WTC11 (cell line): Measurements from ENCODE around the gene TBC1D19. TPM values are rescaled to one million over a fixed set of nuclear protein-coding genes. Genes with fewer than 3 reads are reported as not detected.

ENCODE experiments used
- ATAC-seq: fragments of 200-7000 bp; cut with Tn5 transposase; 2 replicates; pipeline ENCODE4 v1.10.0; 2021; ENCODE audit warnings: mild to moderate bottlenecking, moderate library complexity
- CTCF ChIA-PET: fragments of 300-600 bp; sonication (Branson Sonifier 250); formaldehyde crosslinking; loops from one replicate; lab custom pipeline; 2021; ENCODE audit warnings: antibody characterized with exemption; lab: Charles Lee
- POLR2A ChIA-PET: fragments of 350-600 bp; sonication (Branson Sonifier 250); formaldehyde crosslinking; loops from one replicate; lab custom pipeline; 2021; ENCODE audit warnings: antibody characterized with exemption; lab: Charles Lee
- DNase-seq: peaks from one replicate; pipeline ENCODE4 v3.0.0; 2021; ENCODE audit warnings: low spot score
- H3K27ac Mint-ChIP-seq: 2 replicates; pipeline ENCODE4 v1.8.0; 2021; ENCODE audit warnings: mixed read lengths
- H3K27me3 Mint-ChIP-seq: 2 replicates; pipeline ENCODE4 v1.8.0; 2021; ENCODE audit warnings: low read depth, mild to moderate bottlenecking, moderate library complexity, mixed read lengths
- H3K36me3 Mint-ChIP-seq: 2 replicates; pipeline ENCODE4 v1.8.0; 2021; ENCODE audit warnings: mixed read lengths
- H3K4me1 Mint-ChIP-seq: 2 replicates; pipeline ENCODE4 v1.8.0; 2022; ENCODE audit warnings: mixed read lengths
- H3K4me3 Mint-ChIP-seq: 2 replicates; pipeline ENCODE4 v1.8.0; 2021; ENCODE audit warnings: mild to moderate bottlenecking, moderate library complexity, mixed read lengths
- H3K9me3 Mint-ChIP-seq: 2 replicates; pipeline ENCODE4 v1.8.0; 2021; ENCODE audit warnings: mixed read lengths
- EMX1 ChIP-seq: fragments of 250-450 bp; sonication (Bioruptor Pico); IDR thresholded peaks from 2 replicates; pipeline ENCODE4 v1.8.0; 2021; ENCODE audit warnings: mild to moderate bottlenecking
- FOXJ3 ChIP-seq: sonication (generic); formaldehyde crosslinking; IDR thresholded peaks from 2 replicates; pipeline ENCODE4 v1.9.0; 2021; ENCODE audit warnings: missing genetic modification reagents, mild to moderate bottlenecking, borderline replicate concordance
- GRHL2 ChIP-seq: fragments of 250-450 bp; sonication (Bioruptor Pico); IDR thresholded peaks from 2 replicates; pipeline ENCODE4 v1.8.0; 2022; ENCODE audit warnings: mild to moderate bottlenecking, moderate library complexity; ENCODE audit not compliant: insufficient replicate concordance, severe bottlenecking
- HMGA2 ChIP-seq: fragments of 250-450 bp; sonication (Bioruptor Pico); IDR thresholded peaks from 2 replicates; pipeline ENCODE4 v1.4.0; 2021; ENCODE audit warnings: mild to moderate bottlenecking, moderate library complexity
- KAT7 ChIP-seq: sonication (generic); formaldehyde crosslinking; IDR thresholded peaks from 2 replicates; pipeline ENCODE4 v1.8.1; 2023; ENCODE audit warnings: missing genetic modification reagents, mild to moderate bottlenecking, borderline replicate concordance
- MYBL2 ChIP-seq: sonication (generic); formaldehyde crosslinking; IDR thresholded peaks from 2 replicates; pipeline ENCODE4 v1.8.1; 2023; ENCODE audit warnings: mild to moderate bottlenecking, moderate library complexity, missing genetic modification reagents
- NFE2L1 ChIP-seq: sonication (generic); formaldehyde crosslinking; IDR thresholded peaks from 2 replicates; pipeline ENCODE4 v1.8.1; 2023; ENCODE audit warnings: missing genetic modification reagents
- PRRX2 ChIP-seq: fragments of 250-450 bp; sonication (Bioruptor Pico); IDR thresholded peaks from 2 replicates; pipeline ENCODE4 v1.8.0; 2021; ENCODE audit warnings: mild to moderate bottlenecking
- RELA ChIP-seq: sonication (generic); formaldehyde crosslinking; IDR thresholded peaks from 2 replicates; pipeline ENCODE4 v1.8.1; 2022; ENCODE audit warnings: missing genetic modification reagents, mild to moderate bottlenecking, borderline replicate concordance
- SMAD3 ChIP-seq: sonication (generic); formaldehyde crosslinking; IDR thresholded peaks from 2 replicates; pipeline ENCODE4 v1.8.0; 2022; ENCODE audit warnings: missing genetic modification reagents, mild to moderate bottlenecking, borderline replicate concordance
- TEAD4 ChIP-seq: sonication (generic); formaldehyde crosslinking; IDR thresholded peaks from 2 replicates; pipeline ENCODE4 v1.8.0; 2022; ENCODE audit warnings: mild to moderate bottlenecking, missing genetic modification reagents
- ZNF232 ChIP-seq: sonication (generic); formaldehyde crosslinking; IDR thresholded peaks from 2 replicates; pipeline ENCODE4 v1.8.0; 2022; ENCODE audit warnings: mild to moderate bottlenecking, missing genetic modification reagents
- ZNF263 ChIP-seq: sonication (generic); formaldehyde crosslinking; IDR thresholded peaks from 2 replicates; pipeline ENCODE4 v1.8.1; 2022; ENCODE audit warnings: low read depth, mild to moderate bottlenecking, moderate library complexity, missing genetic modification reagents
- ZNF416 ChIP-seq: fragments of 250-450 bp; sonication (Bioruptor Pico); IDR thresholded peaks from 2 replicates; pipeline ENCODE4 v1.9.0; 2021; ENCODE audit warnings: mild to moderate bottlenecking, inconsistent platforms
- ZNF423 ChIP-seq: fragments of 250-450 bp; sonication (Bioruptor Pico); IDR thresholded peaks from 2 replicates; pipeline ENCODE4 v2.1.2; 2022; ENCODE audit warnings: mild to moderate bottlenecking, moderate library complexity
- ZNF671 ChIP-seq: fragments of 250-450 bp; sonication (Bioruptor Pico); IDR thresholded peaks from 2 replicates; pipeline ENCODE4 v1.8.0; 2021; ENCODE audit warnings: mild to moderate bottlenecking
- total RNA-seq: library from RNA; stranded (reverse); gene quantifications from 3 replicates; pipeline ENCODE4 v1.2.3, GENCODE V29; 2021
- TF ChIP-seq, protein P1 (sequence below): sonication (generic); formaldehyde crosslinking; IDR thresholded peaks from 2 replicates; pipeline ENCODE4 v1.8.0; 2022; ENCODE audit warnings: mild to moderate bottlenecking, missing genetic modification reagents
- TF ChIP-seq, protein P2 (sequence below): sonication (generic); formaldehyde crosslinking; IDR thresholded peaks from 2 replicates; pipeline ENCODE4 v1.8.1; 2023; ENCODE audit warnings: mild to moderate bottlenecking, missing genetic modification reagents, borderline replicate concordance
- TF ChIP-seq, protein P3 (sequence below): sonication (generic); formaldehyde crosslinking; conservative IDR thresholded peaks from 2 replicates; pipeline ENCODE4 v1.8.1; 2022; ENCODE audit warnings: mild to moderate bottlenecking, missing genetic modification reagents
- TF ChIP-seq, protein P4 (sequence below): sonication (generic); formaldehyde crosslinking; IDR thresholded peaks from 2 replicates; pipeline ENCODE4 v1.8.1; 2022; ENCODE audit warnings: low read depth, missing genetic modification reagents, borderline replicate concordance
- TF ChIP-seq, protein P5 (sequence below): sonication (generic); formaldehyde crosslinking; IDR thresholded peaks from 2 replicates; pipeline ENCODE4 v1.8.1; 2023; ENCODE audit warnings: mild to moderate bottlenecking, missing genetic modification reagents
- TF ChIP-seq, protein P6 (sequence below): sonication (generic); formaldehyde crosslinking; IDR thresholded peaks from 2 replicates; pipeline ENCODE4 v1.8.0; 2022; ENCODE audit warnings: mild to moderate bottlenecking, missing genetic modification reagents
- TF ChIP-seq, protein P7 (sequence below): sonication (generic); formaldehyde crosslinking; IDR thresholded peaks from 2 replicates; pipeline ENCODE4 v1.8.1; 2023; ENCODE audit warnings: mild to moderate bottlenecking, missing genetic modification reagents, moderate library complexity

The TBC1D19 gene
- total RNA-seq, 1 experiment from 2014 or later = 2.1 TPM

DNA sequence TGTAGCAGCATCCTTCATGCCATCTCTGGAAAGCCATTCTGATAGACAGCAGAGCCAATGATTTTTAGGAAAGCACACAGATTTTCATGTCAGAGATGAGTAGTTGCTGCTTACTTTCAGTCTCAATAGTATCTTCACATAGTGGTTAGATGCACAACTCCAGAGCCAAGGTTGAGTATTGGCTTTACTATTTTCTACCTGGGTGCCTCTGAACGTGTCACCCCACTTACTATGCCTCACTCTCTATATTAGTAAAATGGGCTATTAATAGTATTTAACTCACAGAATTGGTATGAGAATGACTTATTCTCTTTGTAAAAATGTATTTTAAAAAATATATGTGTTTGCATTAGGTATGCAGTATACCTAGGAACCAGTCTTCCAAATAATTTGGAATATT, 168.0 kb downstream of the TBC1D19 start:
- Mint-ChIP-seq H3K36me3 (no peaks in the 10 kb centered on the region), H3K9me3 (no peaks in the 10 kb centered on the region), H3K27ac (no peak overlapping the region), H3K4me3 (no peak overlapping the region), H3K27me3 (no peaks in the 10 kb centered on the region), H3K4me1 (no peaks in the 10 kb centered on the region)
- CTCF ChIA-PET = no interaction called here
- TF ChIP-seq, protein P1, sequence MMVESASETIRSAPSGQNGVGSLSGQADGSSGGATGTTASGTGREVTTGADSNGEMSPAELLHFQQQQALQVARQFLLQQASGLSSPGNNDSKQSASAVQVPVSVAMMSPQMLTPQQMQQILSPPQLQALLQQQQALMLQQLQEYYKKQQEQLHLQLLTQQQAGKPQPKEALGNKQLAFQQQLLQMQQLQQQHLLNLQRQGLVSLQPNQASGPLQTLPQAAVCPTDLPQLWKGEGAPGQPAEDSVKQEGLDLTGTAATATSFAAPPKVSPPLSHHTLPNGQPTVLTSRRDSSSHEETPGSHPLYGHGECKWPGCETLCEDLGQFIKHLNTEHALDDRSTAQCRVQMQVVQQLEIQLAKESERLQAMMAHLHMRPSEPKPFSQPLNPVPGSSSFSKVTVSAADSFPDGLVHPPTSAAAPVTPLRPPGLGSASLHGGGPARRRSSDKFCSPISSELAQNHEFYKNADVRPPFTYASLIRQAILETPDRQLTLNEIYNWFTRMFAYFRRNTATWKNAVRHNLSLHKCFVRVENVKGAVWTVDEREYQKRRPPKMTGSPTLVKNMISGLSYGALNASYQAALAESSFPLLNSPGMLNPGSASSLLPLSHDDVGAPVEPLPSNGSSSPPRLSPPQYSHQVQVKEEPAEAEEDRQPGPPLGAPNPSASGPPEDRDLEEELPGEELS (CRISPR knock-in tag) = no peak
- TF ChIP-seq, protein P2, sequence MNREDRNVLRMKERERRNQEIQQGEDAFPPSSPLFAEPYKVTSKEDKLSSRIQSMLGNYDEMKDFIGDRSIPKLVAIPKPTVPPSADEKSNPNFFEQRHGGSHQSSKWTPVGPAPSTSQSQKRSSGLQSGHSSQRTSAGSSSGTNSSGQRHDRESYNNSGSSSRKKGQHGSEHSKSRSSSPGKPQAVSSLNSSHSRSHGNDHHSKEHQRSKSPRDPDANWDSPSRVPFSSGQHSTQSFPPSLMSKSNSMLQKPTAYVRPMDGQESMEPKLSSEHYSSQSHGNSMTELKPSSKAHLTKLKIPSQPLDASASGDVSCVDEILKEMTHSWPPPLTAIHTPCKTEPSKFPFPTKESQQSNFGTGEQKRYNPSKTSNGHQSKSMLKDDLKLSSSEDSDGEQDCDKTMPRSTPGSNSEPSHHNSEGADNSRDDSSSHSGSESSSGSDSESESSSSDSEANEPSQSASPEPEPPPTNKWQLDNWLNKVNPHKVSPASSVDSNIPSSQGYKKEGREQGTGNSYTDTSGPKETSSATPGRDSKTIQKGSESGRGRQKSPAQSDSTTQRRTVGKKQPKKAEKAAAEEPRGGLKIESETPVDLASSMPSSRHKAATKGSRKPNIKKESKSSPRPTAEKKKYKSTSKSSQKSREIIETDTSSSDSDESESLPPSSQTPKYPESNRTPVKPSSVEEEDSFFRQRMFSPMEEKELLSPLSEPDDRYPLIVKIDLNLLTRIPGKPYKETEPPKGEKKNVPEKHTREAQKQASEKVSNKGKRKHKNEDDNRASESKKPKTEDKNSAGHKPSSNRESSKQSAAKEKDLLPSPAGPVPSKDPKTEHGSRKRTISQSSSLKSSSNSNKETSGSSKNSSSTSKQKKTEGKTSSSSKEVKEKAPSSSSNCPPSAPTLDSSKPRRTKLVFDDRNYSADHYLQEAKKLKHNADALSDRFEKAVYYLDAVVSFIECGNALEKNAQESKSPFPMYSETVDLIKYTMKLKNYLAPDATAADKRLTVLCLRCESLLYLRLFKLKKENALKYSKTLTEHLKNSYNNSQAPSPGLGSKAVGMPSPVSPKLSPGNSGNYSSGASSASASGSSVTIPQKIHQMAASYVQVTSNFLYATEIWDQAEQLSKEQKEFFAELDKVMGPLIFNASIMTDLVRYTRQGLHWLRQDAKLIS (CRISPR knock-in tag) = no peak
- TF ChIP-seq, protein P3, sequence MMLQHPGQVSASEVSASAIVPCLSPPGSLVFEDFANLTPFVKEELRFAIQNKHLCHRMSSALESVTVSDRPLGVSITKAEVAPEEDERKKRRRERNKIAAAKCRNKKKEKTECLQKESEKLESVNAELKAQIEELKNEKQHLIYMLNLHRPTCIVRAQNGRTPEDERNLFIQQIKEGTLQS = no peak
- TF ChIP-seq TEAD4 (CRISPR knock-in tag) (no peak), MYBL2 (CRISPR knock-in tag) (no peak), ZNF671 (CRISPR knock-in tag) (no peak), RELA (CRISPR knock-in tag) (no peak), KAT7 (CRISPR knock-in tag) (no peak), ZNF263 (CRISPR knock-in tag) (no peak)
- TF ChIP-seq, protein P4, sequence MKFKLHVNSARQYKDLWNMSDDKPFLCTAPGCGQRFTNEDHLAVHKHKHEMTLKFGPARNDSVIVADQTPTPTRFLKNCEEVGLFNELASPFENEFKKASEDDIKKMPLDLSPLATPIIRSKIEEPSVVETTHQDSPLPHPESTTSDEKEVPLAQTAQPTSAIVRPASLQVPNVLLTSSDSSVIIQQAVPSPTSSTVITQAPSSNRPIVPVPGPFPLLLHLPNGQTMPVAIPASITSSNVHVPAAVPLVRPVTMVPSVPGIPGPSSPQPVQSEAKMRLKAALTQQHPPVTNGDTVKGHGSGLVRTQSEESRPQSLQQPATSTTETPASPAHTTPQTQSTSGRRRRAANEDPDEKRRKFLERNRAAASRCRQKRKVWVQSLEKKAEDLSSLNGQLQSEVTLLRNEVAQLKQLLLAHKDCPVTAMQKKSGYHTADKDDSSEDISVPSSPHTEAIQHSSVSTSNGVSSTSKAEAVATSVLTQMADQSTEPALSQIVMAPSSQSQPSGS (CRISPR knock-in tag) = no peak
- POLR2A ChIA-PET = no interaction called here
- ATAC-seq (no peak), DNase-seq (no peak)

DNA sequence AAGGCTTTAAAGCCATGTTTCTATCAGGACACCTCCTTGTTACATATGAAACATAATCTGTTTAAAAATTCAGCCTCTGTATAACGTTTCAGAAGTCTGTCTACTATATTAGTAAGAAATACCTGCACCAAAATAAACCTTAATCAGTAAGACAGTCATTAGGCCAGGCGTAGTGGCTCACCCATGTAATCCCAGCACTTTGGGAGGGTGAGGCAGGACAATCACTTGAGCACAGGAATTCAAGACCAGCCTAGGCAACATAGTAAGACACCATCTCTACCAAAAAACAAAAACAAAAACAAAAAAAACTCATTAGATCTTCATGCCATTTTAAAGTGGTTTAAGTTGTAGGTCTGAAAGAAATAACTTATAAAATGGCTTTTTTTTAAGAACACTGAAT, 169.3 kb downstream of the TBC1D19 start:
- no peak overlapping the region for H3K27ac Mint-ChIP-seq
- CTCF ChIA-PET = no interaction called here

DNA sequence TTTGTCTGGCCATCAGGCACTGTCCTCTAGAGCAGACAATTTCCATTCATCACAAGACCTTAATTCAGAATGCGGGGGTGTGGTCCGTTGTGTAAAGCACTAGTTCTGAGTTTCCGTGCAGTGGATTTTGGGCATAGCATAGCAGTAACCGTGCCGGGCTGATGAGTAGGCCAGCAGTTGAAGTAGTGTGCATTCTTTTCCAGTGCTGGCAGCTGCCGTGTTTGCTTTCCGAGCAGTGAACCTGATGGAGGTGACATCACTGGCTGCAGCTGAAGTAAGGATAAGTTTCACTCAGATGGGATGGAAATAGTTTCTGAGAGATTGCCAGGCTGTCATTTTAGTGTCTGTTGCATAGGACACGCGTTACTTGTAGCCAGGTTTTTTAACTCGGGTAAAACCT, 169.7 kb downstream of the TBC1D19 start:
- H3K36me3 Mint-ChIP-seq = no peaks in the 10 kb centered on the region
- ChIA-PET CTCF (no interaction called here), POLR2A (no interaction called here)
- DNase-seq = no peak
- H3K9me3 Mint-ChIP-seq = no peaks in the 10 kb centered on the region
- ATAC-seq = no peak
- H3K27ac Mint-ChIP-seq = no peak overlapping the region
- H3K4me1 Mint-ChIP-seq = no peaks in the 10 kb centered on the region
- H3K4me3 Mint-ChIP-seq = no peak overlapping the region
- H3K27me3 Mint-ChIP-seq = no peaks in the 10 kb centered on the region
- TF ChIP-seq PRRX2 (CRISPR knock-in tag) (no peak), NFE2L1 (no peak), MYBL2 (CRISPR knock-in tag) (no peak), ZNF232 (CRISPR knock-in tag) (no peak), FOXJ3 (no peak), ZNF423 (CRISPR knock-in tag) (no peak), GRHL2 (no peak), ZNF263 (CRISPR knock-in tag) (no peak)
- TF ChIP-seq, protein P5, sequence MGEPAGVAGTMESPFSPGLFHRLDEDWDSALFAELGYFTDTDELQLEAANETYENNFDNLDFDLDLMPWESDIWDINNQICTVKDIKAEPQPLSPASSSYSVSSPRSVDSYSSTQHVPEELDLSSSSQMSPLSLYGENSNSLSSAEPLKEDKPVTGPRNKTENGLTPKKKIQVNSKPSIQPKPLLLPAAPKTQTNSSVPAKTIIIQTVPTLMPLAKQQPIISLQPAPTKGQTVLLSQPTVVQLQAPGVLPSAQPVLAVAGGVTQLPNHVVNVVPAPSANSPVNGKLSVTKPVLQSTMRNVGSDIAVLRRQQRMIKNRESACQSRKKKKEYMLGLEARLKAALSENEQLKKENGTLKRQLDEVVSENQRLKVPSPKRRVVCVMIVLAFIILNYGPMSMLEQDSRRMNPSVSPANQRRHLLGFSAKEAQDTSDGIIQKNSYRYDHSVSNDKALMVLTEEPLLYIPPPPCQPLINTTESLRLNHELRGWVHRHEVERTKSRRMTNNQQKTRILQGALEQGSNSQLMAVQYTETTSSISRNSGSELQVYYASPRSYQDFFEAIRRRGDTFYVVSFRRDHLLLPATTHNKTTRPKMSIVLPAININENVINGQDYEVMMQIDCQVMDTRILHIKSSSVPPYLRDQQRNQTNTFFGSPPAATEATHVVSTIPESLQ (CRISPR knock-in tag) = no peak

More for the DNA sequence above, 169.3 kb downstream of the TBC1D19 start:
- no peak for DNase-seq
- no peaks in the 10 kb centered on the region for H3K4me1 Mint-ChIP-seq
- no peak for TF ChIP-seq EMX1 (CRISPR knock-in tag)
- TF ChIP-seq SMAD3 = no peak
- TF ChIP-seq, protein P6, sequence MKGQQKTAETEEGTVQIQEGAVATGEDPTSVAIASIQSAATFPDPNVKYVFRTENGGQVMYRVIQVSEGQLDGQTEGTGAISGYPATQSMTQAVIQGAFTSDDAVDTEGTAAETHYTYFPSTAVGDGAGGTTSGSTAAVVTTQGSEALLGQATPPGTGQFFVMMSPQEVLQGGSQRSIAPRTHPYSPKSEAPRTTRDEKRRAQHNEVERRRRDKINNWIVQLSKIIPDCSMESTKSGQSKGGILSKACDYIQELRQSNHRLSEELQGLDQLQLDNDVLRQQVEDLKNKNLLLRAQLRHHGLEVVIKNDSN (CRISPR knock-in tag) = no peak
- TF ChIP-seq HMGA2 = no peak
- TF ChIP-seq, protein P7, sequence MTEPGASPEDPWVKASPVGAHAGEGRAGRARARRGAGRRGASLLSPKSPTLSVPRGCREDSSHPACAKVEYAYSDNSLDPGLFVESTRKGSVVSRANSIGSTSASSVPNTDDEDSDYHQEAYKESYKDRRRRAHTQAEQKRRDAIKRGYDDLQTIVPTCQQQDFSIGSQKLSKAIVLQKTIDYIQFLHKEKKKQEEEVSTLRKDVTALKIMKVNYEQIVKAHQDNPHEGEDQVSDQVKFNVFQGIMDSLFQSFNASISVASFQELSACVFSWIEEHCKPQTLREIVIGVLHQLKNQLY (CRISPR knock-in tag) = no peak
- no peak for TF ChIP-seq ZNF416 (CRISPR knock-in tag)
- TF ChIP-seq, all 79 proteins: peak for 0
- Mint-ChIP-seq H3K36me3 (no peaks in the 10 kb centered on the region), H3K9me3 (no peaks in the 10 kb centered on the region), H3K27me3 (no peaks in the 10 kb centered on the region), H3K4me3 (no peak overlapping the region)
- POLR2A ChIA-PET = no interaction called here
- no peak for ATAC-seq
